SK-N-SH (cell line): Measurements from ENCODE around the gene ZNF227. TPM values are rescaled to one million over a fixed set of nuclear protein-coding genes. Genes with fewer than 3 reads are reported as not detected.

Experiments
- CTCF ChIA-PET: fragments of 300-600, 350-600 bp; formaldehyde crosslinking; extraction: SDS; loops from one replicate; lab custom pipeline; 2021; lab: Yijun Ruan, JAX
- POLR2A ChIA-PET: fragments of 350-600 bp; sonication (Branson Sonifier 250); formaldehyde crosslinking; extraction: SDS; loops from one replicate; lab custom pipeline; 2020; ENCODE audit warnings: antibody characterized with exemption, inconsistent platforms; lab: Yijun Ruan, JAX
- DNase-seq: peaks from one replicate; pipeline ENCODE4 v3.0.0; 2012
- H2AFZ ChIP-seq: fragments of 200-600 bp; sonication (generic); 2 replicates; pipeline ENCODE4 v1.8.1; 2016; ENCODE audit warnings: antibody characterized with exemption, mild to moderate bottlenecking, low read depth
- H3F3A ChIP-seq: fragments of 200-600 bp; sonication (generic); replicated peaks from 2 replicates; pipeline ENCODE3; 2016; ENCODE audit warnings: antibody characterized with exemption, mild to moderate bottlenecking; ENCODE audit not compliant: insufficient read depth
- H3K27ac ChIP-seq, 2 experiments: fragments of 200-500 bp in 1 of 2; fragments of 200-600 bp in 1 of 2; sonication (Bioruptor generic) in 1 of 2; sonication (generic), shearing (Covaris generic) in 1 of 2; 2 replicates each; pipeline versions ENCODE4 v1.5.1 to v1.6.1; 2014 to 2016; ENCODE audit warnings: low read depth in 2 of 2, inconsistent platforms in 1 of 2, low read length in 1 of 2, mild to moderate bottlenecking in 1 of 2, mixed read lengths in 1 of 2
- H3K27me3 ChIP-seq: fragments of 200-600 bp; sonication (generic), shearing (Covaris generic); 2 replicates; pipeline ENCODE4 v1.6.1; 2016; ENCODE audit warnings: mixed run types; ENCODE audit not compliant: insufficient read depth
- H3K36me3 ChIP-seq, 2 experiments: fragments of 200-500 bp in 1 of 2; fragments of 200-600 bp in 1 of 2; sonication (Bioruptor generic) in 1 of 2; sonication (generic) in 1 of 2; replicated peaks in 1 of 2; 2 replicates each; pipeline versions ENCODE3 to v1.5.1; 2014 to 2016; ENCODE audit warnings: low read length in 1 of 2, mild to moderate bottlenecking in 1 of 2; ENCODE audit not compliant: insufficient read depth in 2 of 2, control insufficient read depth in 1 of 2
- H3K4me1 ChIP-seq, 2 experiments: fragments of 200-500 bp in 1 of 2; fragments of 200-600 bp in 1 of 2; sonication (Bioruptor generic) in 1 of 2; sonication (generic), shearing (Covaris generic) in 1 of 2; 2 replicates each; pipeline versions ENCODE4 v1.5.1 to v1.6.1; 2014 to 2016; ENCODE audit warnings: low read depth in 1 of 2, low read length in 1 of 2, mixed run types in 1 of 2; ENCODE audit not compliant: insufficient read depth in 2 of 2, control insufficient read depth in 1 of 2
- H3K4me2 ChIP-seq: fragments of 200-600 bp; sonication (generic), shearing (Covaris generic); 2 replicates; pipeline ENCODE4 v1.6.1; 2017; ENCODE audit warnings: mixed run types
- H3K4me3 ChIP-seq, 2 experiments: fragments of 200-500 bp in 1 of 2; fragments of 200-600 bp in 1 of 2; sonication (Bioruptor generic) in 1 of 2; sonication (generic), shearing (Covaris generic) in 1 of 2; 2 replicates each; pipeline versions ENCODE4 v1.5.1 to v1.8.1; 2014 to 2016; ENCODE audit warnings: low read depth in 2 of 2, inconsistent platforms in 1 of 2, low read length in 1 of 2, mild to moderate bottlenecking in 1 of 2, mixed read lengths in 1 of 2, moderate library complexity in 1 of 2
- H3K79me2 ChIP-seq: fragments of 200-600 bp; sonication (generic); 2 replicates; pipeline ENCODE4 v1.8.1; 2017; ENCODE audit warnings: mild to moderate bottlenecking; ENCODE audit not compliant: insufficient read depth
- H3K9ac ChIP-seq: fragments of 200-600 bp; sonication (generic); 2 replicates; pipeline ENCODE4 v1.6.1; 2017; ENCODE audit warnings: mixed run types
- H3K9me2 ChIP-seq: fragments of 200-600 bp; sonication (generic); 2 replicates; pipeline ENCODE4 v1.6.1; 2017; ENCODE audit warnings: mixed run types
- H3K9me3 ChIP-seq: fragments of 200-600 bp; sonication (generic); 2 replicates; pipeline ENCODE4 v1.6.1; 2017; ENCODE audit warnings: mixed run types, mild to moderate bottlenecking, moderate library complexity
- H4K20me1 ChIP-seq: fragments of 200-600 bp; sonication (generic); 2 replicates; pipeline ENCODE4 v1.6.1; 2017; ENCODE audit warnings: mild to moderate bottlenecking, mixed run types; ENCODE audit not compliant: insufficient read depth
- CHD2 ChIP-seq: fragments of 150-350 bp; IDR thresholded peaks from 2 replicates; pipeline ENCODE4 v1.6.1; 2018; ENCODE audit warnings: low read length; ENCODE audit not compliant: partially characterized antibody
- EZH2phosphoT487 ChIP-seq: fragments of 200-600 bp; sonication (generic); IDR thresholded peaks from 2 replicates; pipeline ENCODE4 v1.6.1; 2017; ENCODE audit warnings: low read depth, mixed run types, mild to moderate bottlenecking, antibody characterized with exemption, moderate library complexity, borderline replicate concordance
- FOSL2 ChIP-seq: IDR thresholded peaks from 2 replicates; pipeline ENCODE4 v1.4.0; 2012; ENCODE audit warnings: low read depth, mild to moderate bottlenecking, moderate library complexity, borderline replicate concordance
- GABPA ChIP-seq: IDR thresholded peaks from 2 replicates; pipeline ENCODE4 v1.4.0; 2012; ENCODE audit warnings: low read depth, mild to moderate bottlenecking
- IRF3 ChIP-seq: fragments of 150-350 bp; IDR thresholded peaks from 2 replicates; pipeline ENCODE4 v1.6.1; 2016; ENCODE audit warnings: mild to moderate bottlenecking, low read depth, low read length
- MAX ChIP-seq: IDR thresholded peaks from 2 replicates; pipeline ENCODE4 v1.4.0; 2012; ENCODE audit warnings: low read depth
- PBX3 ChIP-seq: IDR thresholded peaks from 2 replicates; pipeline ENCODE4; 2012
- POLR2AphosphoS5 ChIP-seq: IDR thresholded peaks from 2 replicates; pipeline ENCODE4 v1.6.1; 2012; ENCODE audit warnings: low read depth, low read length
- RCOR1 ChIP-seq: fragments of 150-350 bp; IDR thresholded peaks from 2 replicates; pipeline ENCODE4 v1.6.1; 2017; ENCODE audit warnings: antibody characterized with exemption, low read length
- SIN3A ChIP-seq: IDR thresholded peaks from 2 replicates; pipeline ENCODE4 v1.6.1; 2012; ENCODE audit warnings: low read depth, mild to moderate bottlenecking, low read length, moderate library complexity, borderline replicate concordance
- TAF1 ChIP-seq: IDR thresholded peaks from 2 replicates; pipeline ENCODE4 v1.6.1; 2012; ENCODE audit warnings: low read depth, mild to moderate bottlenecking, low read length, moderate library complexity, borderline replicate concordance
- TCF12 ChIP-seq: IDR thresholded peaks from 2 replicates; pipeline ENCODE4 v1.4.0; 2012
- USF1 ChIP-seq: IDR thresholded peaks from 2 replicates; pipeline ENCODE4 v1.4.0; 2012; ENCODE audit warnings: low read depth, borderline replicate concordance
- USF2 ChIP-seq: fragments of 150-350 bp; IDR thresholded peaks from 2 replicates; pipeline ENCODE4 v1.6.1; 2017; ENCODE audit warnings: antibody characterized with exemption, low read length, low read depth, borderline replicate concordance
- YY1 ChIP-seq: IDR thresholded peaks from 2 replicates; pipeline ENCODE4 v1.4.0; 2012; ENCODE audit warnings: low read depth, mild to moderate bottlenecking
- WGBS: methylation state at CpG from one replicate; pipeline ENCODE4 v1.1.6; 2017; ENCODE audit warnings: low lambda C conversion rate; 5-methylcytosine and 5-hydroxymethylcytosine counted together
- polyA plus RNA-seq, 3 experiments: library from polyadenylated mRNA; depleted of rRNA; stranded (reverse); fragments of >200 nt; gene quantifications; 2 replicates each; pipeline ENCODE4 v1.2.3, GENCODE V29; 2012

The ZNF227 gene
- polyA plus RNA-seq, 1 of the 3 experiments (the other 2 are of a cell fraction) = 8.3 TPM

DNA sequence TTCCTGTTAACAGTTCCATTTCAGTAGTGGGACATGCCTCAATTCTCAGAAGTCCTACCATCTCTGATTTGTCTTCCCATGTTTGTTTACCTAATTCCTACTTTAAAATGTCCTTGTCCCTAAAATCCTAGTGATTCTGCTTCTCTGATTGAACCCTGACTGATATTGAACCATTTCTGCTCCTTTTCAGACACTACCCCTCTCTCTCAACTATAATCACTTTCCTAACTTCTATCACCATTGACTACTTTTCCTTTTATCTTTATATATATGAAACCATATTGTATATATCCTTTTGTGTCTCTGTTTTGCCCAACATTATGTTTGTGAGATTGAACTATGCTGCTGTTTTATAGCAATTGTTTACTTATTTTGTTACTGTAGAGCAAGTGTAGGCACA, 15.6 kb upstream of the ZNF227 start:
- ChIA-PET CTCF (no interaction called here), POLR2A (no interaction called here)
- Histone ChIP-seq H3K9me2 (0 out of 2 replicates have a peak, but pooled peaks cover 3% of the 10 kb centered on the region), H3F3A (no peaks in the 10 kb centered on the region), H3K4me2 (no peak overlapping the region), H3K27ac (no peak overlapping the region), H2AFZ (no peak overlapping the region), H3K9me3 (no peaks in the 10 kb centered on the region), H4K20me1 (no peaks in the 10 kb centered on the region), H3K4me1 (no peaks in the 10 kb centered on the region), H3K4me3 (no peak overlapping the region), H3K36me3 (no peaks in the 10 kb centered on the region), H3K9ac (no peak overlapping the region), H3K79me2 (no peaks in the 10 kb centered on the region), H3K27me3 (no peaks in the 10 kb centered on the region)
- TF ChIP-seq EZH2phosphoT487 (no peak), SIN3A (no peak), IRF3 (no peak), USF2 (no peak)
- DNase-seq = no peak

DNA sequence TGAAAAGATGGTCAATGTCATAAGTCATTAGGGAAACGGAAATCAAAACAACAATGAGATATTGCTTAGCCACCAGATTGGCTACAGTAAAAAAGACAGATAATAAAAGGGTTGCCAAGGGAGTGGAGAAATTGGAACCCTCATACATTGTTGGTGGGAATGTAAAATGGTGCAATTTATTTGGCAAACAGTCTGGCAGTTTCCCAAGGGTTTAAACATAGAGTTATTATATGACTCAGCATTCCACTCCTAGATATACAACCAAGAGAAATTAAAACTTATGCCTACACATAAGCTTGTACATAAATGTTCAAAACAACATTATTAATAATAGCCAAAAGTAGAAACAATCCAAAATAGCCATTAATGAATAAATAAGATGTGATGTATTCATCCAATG, 9.9 kb upstream of the ZNF227 start:
- WGBS = 22% methylated on average over 1 of the region's 1 CpG
- ChIA-PET CTCF (no interaction called here), POLR2A (no interaction called here)
- no peak for DNase-seq
- Histone ChIP-seq H3K9me2 (no peaks in the 10 kb centered on the region), H3K27ac (no peak overlapping the region), H3K4me3 (no peak overlapping the region), H3K9me3 (no peaks in the 10 kb centered on the region), H3K27me3 (no peaks in the 10 kb centered on the region), H3K9ac (no peak overlapping the region), H2AFZ (no peak overlapping the region), H3K4me2 (no peak overlapping the region), H3F3A (peaks cover 4% of the 10 kb centered on the region), H4K20me1 (no peaks in the 10 kb centered on the region), H3K4me1 (no peaks in the 10 kb centered on the region), H3K79me2 (no peaks in the 10 kb centered on the region), H3K36me3 (no peaks in the 10 kb centered on the region)
- TF ChIP-seq GABPA (no peak), MAX (no peak), TAF1 (no peak), PBX3 (no peak), FOSL2 (no peak), USF2 (no peak), RCOR1 (no peak), POLR2AphosphoS5 (no peak), TCF12 (no peak), CHD2 (no peak), SIN3A (no peak), YY1 (no peak), USF1 (no peak), IRF3 (no peak)
